Neutrophil (primary cell): Measurements from ENCODE around the gene BPIFB6.

ENCODE experiments used
- H3K27ac ChIP-seq: fragments of 200-600 bp; sonication (generic); 2 replicates; pipeline ENCODE4 v1.5.1; 2016; ENCODE audit warnings: mild to moderate bottlenecking, moderate library complexity
- H3K27me3 ChIP-seq: fragments of 200-600 bp; sonication (generic); 2 replicates; pipeline ENCODE4 v1.6.0; 2016; ENCODE audit warnings: mild to moderate bottlenecking
- H3K36me3 ChIP-seq: fragments of 200-600 bp; sonication (generic); 2 replicates; pipeline ENCODE4 v1.5.1; 2017
- H3K4me1 ChIP-seq, 2 experiments: fragments of 200-600 bp in 1 of 2; sonication (generic) in 1 of 2; 1 replicate in 1 of 2; 2 replicates in 1 of 2; pipeline versions ENCODE4 v1.5.1 to v1.6.1; 2013 to 2016; ENCODE audit warnings: low read depth in 1 of 2, low read length in 1 of 2, mild to moderate bottlenecking in 1 of 2, moderate library complexity in 1 of 2; ENCODE audit not compliant: control insufficient read depth in 1 of 2, insufficient read depth in 1 of 2
- H3K4me3 ChIP-seq, 2 experiments: fragments of 200-600 bp in 1 of 2; sonication (generic) in 1 of 2; 1 replicate in 1 of 2; 2 replicates in 1 of 2; pipeline ENCODE4 v1.5.1; 2013 to 2016; ENCODE audit warnings: low read depth in 1 of 2, low read length in 1 of 2, mild to moderate bottlenecking in 1 of 2, moderate library complexity in 1 of 2
- H3K9me3 ChIP-seq: fragments of 200-600 bp; sonication (generic); 2 replicates; pipeline ENCODE4 v1.5.1; 2016
- CTCF ChIP-seq: fragments of 200-600 bp; sonication (generic); IDR thresholded peaks from 2 replicates; pipeline ENCODE4 v1.5.1; 2016; ENCODE audit warnings: antibody characterized with exemption

Gene BPIFB6

GRCh38 chr20:33016581-33017109 is 14.8 kb upstream of the BPIFB6 start:
- no peak for TF ChIP-seq CTCF
- no peaks in the 10 kb centered on the region for H3K27me3 ChIP-seq
- H3K4me1 ChIP-seq, result no peaks in the 10 kb centered on the region
- no peak overlapping the region for H3K4me3 ChIP-seq
- no peaks in the 10 kb centered on the region for H3K36me3 ChIP-seq
- no peak overlapping the region for H3K27ac ChIP-seq
- H3K9me3 ChIP-seq, result no peaks in the 10 kb centered on the region

GRCh38 chr20:33017542-33017941 is 13.9 kb upstream of the BPIFB6 start:
- H3K4me3 ChIP-seq, result no peak overlapping the region
- no peaks in the 10 kb centered on the region for H3K36me3 ChIP-seq
- TF ChIP-seq CTCF, result no peak
- no peak overlapping the region for H3K27ac ChIP-seq
- H3K4me1 ChIP-seq, result no peaks in the 10 kb centered on the region
- H3K9me3 ChIP-seq, result no peaks in the 10 kb centered on the region
- H3K27me3 ChIP-seq, result no peaks in the 10 kb centered on the region

GRCh38 chr20:33018169-33018931 is 13.1 kb upstream of the BPIFB6 start:
- H3K9me3 ChIP-seq, result no peaks in the 10 kb centered on the region
- H3K4me1 ChIP-seq, result no peaks in the 10 kb centered on the region
- TF ChIP-seq CTCF, result no peak
- no peak overlapping the region for H3K4me3 ChIP-seq
- no peak overlapping the region for H3K27ac ChIP-seq
- H3K36me3 ChIP-seq, result no peaks in the 10 kb centered on the region
- H3K27me3 ChIP-seq, result no peaks in the 10 kb centered on the region

GRCh38 chr20:33019465-33020277 is 11.8 kb upstream of the BPIFB6 start:
- no peak overlapping the region for H3K27ac ChIP-seq
- no peak overlapping the region for H3K4me3 ChIP-seq
- no peaks in the 10 kb centered on the region for H3K4me1 ChIP-seq
- no peaks in the 10 kb centered on the region for H3K9me3 ChIP-seq
- TF ChIP-seq CTCF, result no peak
- H3K27me3 ChIP-seq, result no peaks in the 10 kb centered on the region
- H3K36me3 ChIP-seq, result no peaks in the 10 kb centered on the region

GRCh38 chr20:33020278-33021161 is 10.9 kb upstream of the BPIFB6 start:
- TF ChIP-seq CTCF, result no peak
- Histone ChIP-seq H3K27ac (no peak overlapping the region), H3K4me1 (no peaks in the 10 kb centered on the region), H3K4me3 (no peak overlapping the region), H3K36me3 (no peaks in the 10 kb centered on the region), H3K27me3 (no peaks in the 10 kb centered on the region), H3K9me3 (no peaks in the 10 kb centered on the region)
